Smooth muscle cell (in vitro differentiated cells): ENCODE results near the gene FABP1. TPM values are rescaled to one million over a fixed set of nuclear protein-coding genes. Genes with fewer than 3 reads are reported as not detected.

ENCODE experiments used
- DNase-seq: peaks from one replicate; lab custom pipeline; 2025; ENCODE audit not compliant: unreplicated experiment; lab: John Stamatoyannopoulos, UW
- H2AFZ ChIP-seq: fragments of 200-600 bp; sonication (generic); 2 replicates; pipeline ENCODE4 v1.6.0; 2016; ENCODE audit warnings: antibody characterized with exemption, low read depth, mild to moderate bottlenecking
- H3F3A ChIP-seq: fragments of 200-600 bp; sonication (generic); 2 replicates; pipeline ENCODE4 v1.6.0; 2017; ENCODE audit warnings: antibody characterized with exemption, low read depth
- H3K27ac ChIP-seq: fragments of 200-600 bp; sonication (generic); 2 replicates; pipeline ENCODE4 v1.5.1; 2016; ENCODE audit warnings: low read depth, mild to moderate bottlenecking
- H3K27me3 ChIP-seq: fragments of 200-600 bp; sonication (generic); 2 replicates; pipeline ENCODE4 v1.6.1; 2016; ENCODE audit warnings: low read depth, mild to moderate bottlenecking
- H3K36me3 ChIP-seq: fragments of 200-600 bp; sonication (generic); 2 replicates; pipeline ENCODE4 v1.5.1; 2016; ENCODE audit warnings: low read depth
- H3K4me1 ChIP-seq: fragments of 200-600 bp; sonication (generic); 2 replicates; pipeline ENCODE4 v1.5.1; 2016; ENCODE audit warnings: low read depth
- H3K4me2 ChIP-seq: fragments of 200-600 bp; sonication (generic); 2 replicates; pipeline ENCODE4 v1.6.0; 2016; ENCODE audit warnings: mild to moderate bottlenecking
- H3K4me3 ChIP-seq: fragments of 200-600 bp; sonication (generic); 2 replicates; pipeline ENCODE4 v1.5.1; 2016; ENCODE audit warnings: mild to moderate bottlenecking
- H3K79me2 ChIP-seq: fragments of 200-600 bp; sonication (generic); 2 replicates; pipeline ENCODE4 v1.6.0; 2016; ENCODE audit warnings: low read depth, mild to moderate bottlenecking
- H3K9ac ChIP-seq: fragments of 200-600 bp; sonication (generic); 2 replicates; pipeline ENCODE4 v1.6.0; 2016; ENCODE audit warnings: low read depth
- H3K9me3 ChIP-seq: fragments of 200-600 bp; sonication (generic); replicated peaks from 2 replicates; pipeline ENCODE4 v1.5.1; 2016; ENCODE audit warnings: low read depth
- H4K20me1 ChIP-seq: fragments of 200-600 bp; sonication (generic); 2 replicates; pipeline ENCODE4 v1.6.0; 2016; ENCODE audit warnings: low read depth
- CTCF ChIP-seq: fragments of 200-600 bp; sonication (generic); IDR thresholded peaks from 2 replicates; pipeline ENCODE4 v1.5.1; 2017; ENCODE audit warnings: borderline replicate concordance, mild to moderate bottlenecking, antibody characterized with exemption; ENCODE audit not compliant: insufficient read depth, poor library complexity, severe bottlenecking
- WGBS: methylation state at CpG from one replicate; pipeline ENCODE4 v1.1.7; 2016; ENCODE audit warnings: low lambda C conversion rate; 5-methylcytosine and 5-hydroxymethylcytosine counted together
- polyA plus RNA-seq: library from polyadenylated mRNA; unstranded; fragments of >200 nt; fragmentation: Nextera tagmentation; extraction: Ambion mirVana; gene quantifications from 2 replicates; pipeline ENCODE4 v1.2.1, GENCODE V29; 2016
- total RNA-seq: library from RNA; depleted of rRNA; stranded (reverse); fragments of >200 nt; gene quantifications from 2 replicates; pipeline ENCODE4 v1.2.3, GENCODE V29; 2014

FABP1 gene
- total and polyA plus RNA-seq, 2 experiments from 2014 or later: 0.42 TPM; not detected in 1

GRCh38 chr2:88126772-88127637 lies 857 bp downstream of the FABP1 start:
- Histone ChIP-seq H3K9ac (no peak overlapping the region), H3K4me2 (no peak overlapping the region), H3F3A (no peaks in the 10 kb centered on the region), H3K4me3 (peak overlapping the region; percentile 21), H3K79me2 (no peaks in the 10 kb centered on the region), H4K20me1 (no peaks in the 10 kb centered on the region), H3K27ac (no peak overlapping the region), H2AFZ (no peak overlapping the region), H3K27me3 (peaks cover 43% of the 10 kb centered on the region), H3K36me3 (no peaks in the 10 kb centered on the region), H3K9me3 (no peaks in the 10 kb centered on the region), H3K4me1 (no peaks in the 10 kb centered on the region)
- no peak for DNase-seq
- TF ChIP-seq CTCF: no peak
- 93% methylated on average over 3 of the region's 3 CpGs for WGBS

GRCh38 chr2:88125924-88126771 lies 1.7 kb downstream of the FABP1 start:
- DNase-seq: no peak
- no peak for TF ChIP-seq CTCF
- Histone ChIP-seq H3K27me3 (peaks cover 43% of the 10 kb centered on the region), H3F3A (no peaks in the 10 kb centered on the region), H3K4me1 (no peaks in the 10 kb centered on the region), H3K79me2 (no peaks in the 10 kb centered on the region), H3K36me3 (no peaks in the 10 kb centered on the region), H3K27ac (no peak overlapping the region), H3K9me3 (no peaks in the 10 kb centered on the region), H4K20me1 (no peaks in the 10 kb centered on the region), H3K4me3 (peak overlapping the region; percentile 21), H3K4me2 (no peak overlapping the region), H3K9ac (no peak overlapping the region), H2AFZ (no peak overlapping the region)
- 89% methylated on average over 11 of the region's 11 CpGs for WGBS

- H3K4me1 ChIP-seq: no peaks in the 10 kb centered on the region
- DNase-seq: no peak
- peaks cover 43% of the 10 kb centered on the region for H3K27me3 ChIP-seq
- H2AFZ ChIP-seq: no peak overlapping the region
- H3K9ac ChIP-seq: no peak overlapping the region
- no peak for TF ChIP-seq CTCF
- H3K4me2 ChIP-seq: no peak overlapping the region
- H3K27ac ChIP-seq: no peak overlapping the region
- H3K4me3 ChIP-seq: no peak overlapping the region
- H3F3A ChIP-seq: no peaks in the 10 kb centered on the region
- 80% methylated on average over 3 of the region's 3 CpGs for WGBS
- no peaks in the 10 kb centered on the region for H4K20me1 ChIP-seq
- no peaks in the 10 kb centered on the region for H3K9me3 ChIP-seq
- H3K36me3 ChIP-seq: no peaks in the 10 kb centered on the region
- no peaks in the 10 kb centered on the region for H3K79me2 ChIP-seq
Measured at GRCh38 chr2:88125344-88125923, 2.4 kb downstream of the FABP1 start.
